Right lobe of liver (tissue), 6 donors: ENCODE results near the gene NTN4. TPM values are rescaled to one million over a fixed set of nuclear protein-coding genes. Genes with fewer than 3 reads are reported as not detected.

Source experiments
- ATAC-seq, 4 donors: fragments of 200-7000 bp; cut with Tn5 transposase; one replicate each; pipeline ENCODE4 v1.9.1; 2020; ENCODE audit warnings: mild to moderate bottlenecking in 4 of 4, moderate library complexity in 4 of 4
- DNase-seq, 3 donors: peaks; one replicate each; pipeline ENCODE4 v3.0.0-alpha.2; 2020
- H3K27ac ChIP-seq, 3 donors: fragments of 200-600 bp; one replicate each; pipeline ENCODE4 v1.8.0; 2022
- H3K27me3 ChIP-seq, 2 donors: fragments of 200-600 bp; one replicate each; pipeline ENCODE4 v1.8.0; 2022
- H3K36me3 ChIP-seq, 4 donors: fragments of 200-600 bp; sonication (generic) in 1 of 4; one replicate each; pipeline versions ENCODE4 v1.5.1 to v1.8.0; 2017 to 2022; ENCODE audit warnings: control low read depth in 1 of 4
- H3K4me1 ChIP-seq, 4 donors: fragments of 200-600 bp; sonication (generic) in 1 of 4; one replicate each; pipeline versions ENCODE4 v1.5.1 to v1.8.0; 2017 to 2022; ENCODE audit warnings: control low read depth in 1 of 4
- H3K4me3 ChIP-seq, 3 donors: fragments of 200-600 bp; one replicate each; pipeline ENCODE4 v1.8.0; 2022
- H3K9me3 ChIP-seq, 4 donors: fragments of 200-600 bp; sonication (generic) in 1 of 4; one replicate each; pipeline versions ENCODE4 v1.5.1 to v1.8.0; 2017 to 2022; ENCODE audit warnings: control low read depth in 1 of 4
- CTCF ChIP-seq, 4 donors: fragments of 200-600 bp in 3 of 4; fragments of 450-650 bp in 1 of 4; IDR thresholded peaks; one replicate each; pipeline versions ENCODE4 v1.5.1 to v1.8.0; 2016 to 2022; ENCODE audit warnings: antibody characterized with exemption in 4 of 4, mild to moderate bottlenecking in 2 of 4
- POLR2A ChIP-seq: fragments of 450-650 bp; IDR thresholded peaks from one replicate; pipeline ENCODE4 v1.6.1; 2017; ENCODE audit warnings: antibody characterized with exemption, mild to moderate bottlenecking
- WGBS: methylation state at CpG from one replicate; pipeline ENCODE4 v1.1.6; 2018; ENCODE audit warnings: low coverage, low lambda C conversion rate; ENCODE audit not compliant: insufficient coverage; ENCODE audit errors: missing lambda C conversion rate; 5-methylcytosine and 5-hydroxymethylcytosine counted together
- intact Hi-C, 2 donors: fragments of 100-400 bp; cut with DNase I; formaldehyde crosslinking; loops; one replicate each; pipeline versions ENCODE4 v1.11.2 to v1.14.1; 2022
- total RNA-seq, 6 experiments: library from RNA; depleted of rRNA in 2 of 6; stranded (reverse); fragments of >200 nt in 2 of 6; fragmentation: NEBNext Ultra II Directional in 3 of 6; extraction: Animal tissue kit (Norgen Biotek cat#: 25700) in 3 of 6; gene quantifications; one replicate each; pipeline versions ENCODE4 v1.1.0 to v1.2.4, GENCODE V29; 2016 to 2023
- donor health status: DM: no; HTN: yes; CAD: no.
- donor health status: DM: no; HTN: no; CAD: no.
- donor health status: DM: no; HTN: no; CAD: no.
- donor health status: DM: no; HTN: yes; CAD: no.
- donor health status: DM: no; HTN: yes; CAD: no.

The NTN4 gene
- total RNA-seq, 6 experiments from 2014 or later = 14.7 to 28.7 (median 18.9) TPM

- WGBS = 71% methylated on average over 5 of the region's 7 CpGs
- H3K27me3 ChIP-seq = no peaks in the 10 kb centered on the region
- TF ChIP-seq POLR2A (no peak), CTCF (IDR thresholded peaks at IDR 0.05) (no peak)
- no peaks in the 10 kb centered on the region for H3K36me3 ChIP-seq
- H3K4me1 ChIP-seq = peaks cover 0 to 23% (median under 1%) of the 10 kb centered on the region in 4 donors
- H3K27ac ChIP-seq = no peak overlapping the region
- H3K9me3 ChIP-seq = no peaks in the 10 kb centered on the region
- intact Hi-C loops = no loop called here
- no peak for DNase-seq
- no peak for ATAC-seq
- H3K4me3 ChIP-seq = no peak overlapping the region
These were observed 17.6 kb upstream of the NTN4 start for GRCh38 chr12:95808146-95808545.

- DNase-seq (no peak), ATAC-seq (peak in 3 of 4 donors; percentile 4 to 75 (median 12))
- WGBS = 32% methylated on average over 5 of the region's 5 CpGs
- Histone ChIP-seq H3K27me3 (no peaks in the 10 kb centered on the region), H3K36me3 (no peaks in the 10 kb centered on the region), H3K9me3 (no peaks in the 10 kb centered on the region), H3K4me1 (peaks cover 0 to 37% (median 7%) of the 10 kb centered on the region in 4 donors), H3K4me3 (no peak overlapping the region), H3K27ac (peak overlapping the region in 2 of 3 donors; percentile 54 to 58)
- no peak for TF ChIP-seq POLR2A
- intact Hi-C loops = no loop called here
These were observed 15.5 kb upstream of the NTN4 start for GRCh38 chr12:95805864-95806671.

- H3K27me3 ChIP-seq = no peaks in the 10 kb centered on the region
- DNase-seq (no peak), ATAC-seq (no peak)
- H3K36me3 ChIP-seq = no peaks in the 10 kb centered on the region
- H3K4me3 ChIP-seq = no peak overlapping the region
- H3K27ac ChIP-seq = peak overlapping the region in 1 of 3 donors; percentile 67
- no peak for TF ChIP-seq CTCF (IDR thresholded peaks at IDR 0.05)
- no peak for TF ChIP-seq POLR2A
- 56% methylated on average over 3 of the region's 3 CpGs for WGBS
- intact Hi-C loops = no loop called here
- peaks cover 0 to 37% (median 7%) of the 10 kb centered on the region in 4 donors for H3K4me1 ChIP-seq
- no peaks in the 10 kb centered on the region for H3K9me3 ChIP-seq
These were observed 13.7 kb upstream of the NTN4 start for GRCh38 chr12:95804291-95804690.

GRCh38 chr12:95803817-95804216, 13.3 kb upstream of the NTN4 start:
- ATAC-seq = no peak
- DNase-seq = no peak
- Histone ChIP-seq H3K4me3 (no peak overlapping the region), H3K27me3 (no peaks in the 10 kb centered on the region), H3K4me1 (peaks cover 0 to 37% (median 7%) of the 10 kb centered on the region in 4 donors), H3K36me3 (no peaks in the 10 kb centered on the region), H3K9me3 (no peaks in the 10 kb centered on the region), H3K27ac (peak overlapping the region in 1 of 3 donors; percentile 67)
- WGBS = 33% methylated on average over 1 of the region's 1 CpG
- TF ChIP-seq POLR2A (no peak), CTCF (IDR thresholded peaks at IDR 0.05) (no peak)
- intact Hi-C loops = no loop called here
